DOHH2 (cell line): ENCODE results near the gene ZSCAN5A.

Experiments
- CTCF ChIP-seq: fragments of 200-600 bp; sonication (generic); IDR thresholded peaks from one replicate; pipeline ENCODE4 v1.5.1; 2014; ENCODE audit warnings: antibody characterized with exemption, mild to moderate bottlenecking, low read depth, low read length; ENCODE audit not compliant: poor library complexity, severe bottlenecking
- EZH2phosphoT487 ChIP-seq: fragments of 200-600 bp; sonication (generic); IDR thresholded peaks from 2 replicates; pipeline ENCODE4 v1.6.1; 2017; ENCODE audit warnings: borderline replicate concordance, mild to moderate bottlenecking, antibody characterized with exemption, low read length, moderate library complexity, mixed read lengths

GRCh38 chr19:56306016-56306415 lies 8.6 kb downstream of the ZSCAN5A start:
- TF ChIP-seq CTCF: no peak
- no peak for TF ChIP-seq EZH2phosphoT487
